Breast epithelium (tissue), 4 donors: ENCODE data around the gene ATP2B3. TPM values are rescaled to one million over a fixed set of nuclear protein-coding genes. Genes with fewer than 3 reads are reported as not detected.

Experiments
- DNase-seq, 2 donors: peaks; one replicate each; pipeline ENCODE4 v3.0.0-alpha.2; 2019; ENCODE audit warnings: low spot score in 2 of 2
- H3K27ac ChIP-seq, 2 donors: fragments of 200-600 bp; sonication (generic) in 1 of 2; one replicate each; pipeline ENCODE4 v1.5.1; 2016 to 2019; ENCODE audit warnings: mild to moderate bottlenecking in 1 of 2
- H3K27me3 ChIP-seq, 2 donors: fragments of 200-600 bp; sonication (generic) in 1 of 2; one replicate each; pipeline versions ENCODE4 v1.5.1 to v1.6.0; 2017 to 2019; ENCODE audit warnings: control low read depth in 1 of 2, mild to moderate bottlenecking in 1 of 2
- H3K36me3 ChIP-seq: fragments of 200-600 bp; one replicate; pipeline ENCODE4 v1.5.1; 2019
- H3K4me1 ChIP-seq, 2 donors: fragments of 200-600 bp; sonication (generic); one replicate each; pipeline ENCODE4 v1.5.1; 2016 to 2019; ENCODE audit warnings: control low read depth in 1 of 2
- H3K4me3 ChIP-seq, 3 donors: fragments of 200-600 bp; sonication (generic); 1 replicate in 2 of 3; 2 replicates in 1 of 3; pipeline ENCODE4 v1.5.1; 2016 to 2019; ENCODE audit warnings: mild to moderate bottlenecking in 3 of 3, moderate library complexity in 2 of 3
- H3K9me3 ChIP-seq, 2 donors: fragments of 200-600 bp; sonication (generic) in 1 of 2; one replicate each; pipeline ENCODE4 v1.5.1; 2016 to 2019; ENCODE audit warnings: control low read depth in 1 of 2
- POLR2A ChIP-seq: fragments of 450-650 bp; IDR thresholded peaks from one replicate; pipeline ENCODE4 v1.6.1; 2016; ENCODE audit warnings: antibody characterized with exemption, mild to moderate bottlenecking, moderate library complexity
- POLR2AphosphoS5 ChIP-seq, 3 donors: sonication (generic); formaldehyde crosslinking; IDR thresholded peaks; one replicate each; pipeline ENCODE4 v1.6.1; 2017; ENCODE audit warnings: antibody characterized with exemption in 3 of 3
- intact Hi-C: fragments of 100-400 bp; cut with DNase I; formaldehyde crosslinking; loops from one replicate; pipeline ENCODE4 v1.15.1; 2023; ENCODE audit warnings: low total_unique reads
- total RNA-seq, 3 donors: library from RNA; depleted of rRNA; stranded (reverse); fragments of >200 nt; gene quantifications; one replicate each; pipeline ENCODE4 v1.1.0, GENCODE V29; 2016
- TF ChIP-seq, protein P1 (sequence below), 3 donors: fragments of 450-650 bp; IDR thresholded peaks; one replicate each; pipeline ENCODE4 v1.5.1; 2016 to 2017; ENCODE audit warnings: antibody characterized with exemption in 3 of 3, mild to moderate bottlenecking in 3 of 3, moderate library complexity in 3 of 3

The ATP2B3 gene
- total RNA-seq, 3 donors from 2014 or later: not detected

GRCh38 chrX:153609917-153610835 lies 92.7 kb downstream of the ATP2B3 start:
- peaks cover 0 to 73% of the 10 kb centered on the region in 2 donors for H3K27me3 ChIP-seq
- TF ChIP-seq POLR2A (no peak), POLR2AphosphoS5 (IDR thresholded peaks at IDR 0.05) (peak in 1 of 3 donors; percentile 27)
- TF ChIP-seq, protein P1, sequence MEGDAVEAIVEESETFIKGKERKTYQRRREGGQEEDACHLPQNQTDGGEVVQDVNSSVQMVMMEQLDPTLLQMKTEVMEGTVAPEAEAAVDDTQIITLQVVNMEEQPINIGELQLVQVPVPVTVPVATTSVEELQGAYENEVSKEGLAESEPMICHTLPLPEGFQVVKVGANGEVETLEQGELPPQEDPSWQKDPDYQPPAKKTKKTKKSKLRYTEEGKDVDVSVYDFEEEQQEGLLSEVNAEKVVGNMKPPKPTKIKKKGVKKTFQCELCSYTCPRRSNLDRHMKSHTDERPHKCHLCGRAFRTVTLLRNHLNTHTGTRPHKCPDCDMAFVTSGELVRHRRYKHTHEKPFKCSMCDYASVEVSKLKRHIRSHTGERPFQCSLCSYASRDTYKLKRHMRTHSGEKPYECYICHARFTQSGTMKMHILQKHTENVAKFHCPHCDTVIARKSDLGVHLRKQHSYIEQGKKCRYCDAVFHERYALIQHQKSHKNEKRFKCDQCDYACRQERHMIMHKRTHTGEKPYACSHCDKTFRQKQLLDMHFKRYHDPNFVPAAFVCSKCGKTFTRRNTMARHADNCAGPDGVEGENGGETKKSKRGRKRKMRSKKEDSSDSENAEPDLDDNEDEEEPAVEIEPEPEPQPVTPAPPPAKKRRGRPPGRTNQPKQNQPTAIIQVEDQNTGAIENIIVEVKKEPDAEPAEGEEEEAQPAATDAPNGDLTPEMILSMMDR (IDR thresholded peaks at IDR 0.05): peak; percentile 49 to 60 (median 57)
- H3K27ac ChIP-seq: peak overlapping the region in 1 of 2 donors; percentile 72
- no peaks in the 10 kb centered on the region for H3K36me3 ChIP-seq
- intact Hi-C loops: loop anchor here (5.0 kb wide), 1 partner anchor 837 kb away; no protein-coding TSS in a partner anchor
- H3K4me1 ChIP-seq: no peaks in the 10 kb centered on the region
- peak overlapping the region; percentile 23 to 71 (median 44) for H3K4me3 ChIP-seq
- peak; percentile 39 to 67 for DNase-seq
- peaks cover 0 to 7% of the 10 kb centered on the region in 2 donors for H3K9me3 ChIP-seq

DNA sequence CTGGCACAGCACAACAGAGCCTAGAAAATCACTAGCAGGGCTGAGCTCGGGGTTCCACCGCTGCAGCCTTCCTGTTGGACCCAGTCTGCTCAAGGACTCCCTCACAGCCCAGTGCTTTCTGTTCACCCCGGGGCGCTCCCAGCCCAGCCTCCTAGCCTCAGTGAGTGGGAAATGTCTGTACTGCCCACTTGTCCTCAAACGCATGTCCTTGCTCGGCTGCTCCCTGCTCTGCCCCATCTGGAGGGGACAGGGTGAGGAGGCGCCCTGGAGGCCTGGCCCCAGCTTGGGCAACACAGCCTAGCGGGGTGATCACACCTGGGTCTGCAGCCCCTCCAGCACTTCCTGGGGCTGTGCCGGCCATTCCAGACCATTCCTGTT lies 93.4 kb downstream of the ATP2B3 start:
- no peak for TF ChIP-seq POLR2AphosphoS5 (IDR thresholded peaks at IDR 0.05)
- TF ChIP-seq, protein P1 (IDR thresholded peaks at IDR 0.05): no peak
- TF ChIP-seq POLR2A: no peak
- no peak for DNase-seq
- Histone ChIP-seq H3K4me1 (no peaks in the 10 kb centered on the region), H3K4me3 (peak overlapping the region in 2 of 3 donors; percentile 44 to 71), H3K36me3 (no peaks in the 10 kb centered on the region), H3K27me3 (peaks cover 0 to 79% of the 10 kb centered on the region in 2 donors), H3K27ac (peak overlapping the region in 1 of 2 donors; percentile 72), H3K9me3 (peaks cover 0 to 7% of the 10 kb centered on the region in 2 donors)
- intact Hi-C loops: loop anchor here (5.0 kb wide), 1 partner anchor 836 kb away; no protein-coding TSS in a partner anchor

DNA sequence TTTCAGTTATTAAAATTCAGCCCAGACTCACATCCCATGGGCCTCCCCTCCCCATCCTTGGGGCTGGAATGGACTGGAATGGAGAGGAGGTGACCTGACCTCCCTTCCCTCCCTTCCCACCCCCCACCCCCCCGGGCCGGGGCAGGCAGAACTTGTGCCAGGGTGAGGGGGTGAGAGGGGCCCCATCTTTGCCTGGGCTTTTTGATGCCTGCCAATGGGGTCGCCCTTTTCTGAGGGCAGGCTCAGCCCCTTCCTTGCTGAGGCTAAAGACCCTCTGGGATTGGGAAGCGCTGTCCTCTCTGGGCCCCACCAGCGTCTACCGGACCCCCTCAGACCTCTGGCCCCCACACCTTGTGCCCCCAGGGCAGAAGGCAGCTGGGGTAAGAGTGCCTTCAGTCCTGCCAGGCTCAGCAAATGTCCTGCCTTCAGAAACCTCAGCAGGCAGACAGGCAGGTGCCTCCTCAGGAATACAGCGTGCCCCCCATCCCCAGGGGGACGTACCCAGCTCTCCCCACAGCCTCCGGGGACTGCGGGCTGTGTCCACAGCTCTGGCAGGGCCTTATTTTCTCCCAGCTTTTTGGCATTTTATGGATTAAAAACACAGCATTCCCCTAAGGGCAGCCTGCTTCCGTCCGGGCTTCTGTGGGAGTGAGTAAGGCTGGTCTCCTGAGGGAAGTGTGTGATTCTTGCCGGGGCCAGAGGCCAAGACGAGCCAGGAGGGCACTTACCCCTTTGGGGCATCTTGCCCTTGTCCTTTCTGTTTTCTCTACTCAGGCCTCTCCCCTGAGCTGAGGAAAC lies 94.1 kb downstream of the ATP2B3 start:
- intact Hi-C loops: loop anchor here (5.0 kb wide), 1 partner anchor 836 kb away; no protein-coding TSS in a partner anchor
- peak overlapping the region in 1 of 2 donors; percentile 32 for H3K27ac ChIP-seq
- H3K9me3 ChIP-seq: peaks cover 0 to 7% of the 10 kb centered on the region in 2 donors
- H3K36me3 ChIP-seq: no peaks in the 10 kb centered on the region
- peaks cover 0 to 83% of the 10 kb centered on the region in 2 donors for H3K27me3 ChIP-seq
- no peak overlapping the region for H3K4me3 ChIP-seq
- TF ChIP-seq POLR2A (no peak), POLR2AphosphoS5 (IDR thresholded peaks at IDR 0.05) (no peak)
- TF ChIP-seq, protein P1 (IDR thresholded peaks at IDR 0.05): no peak
- H3K4me1 ChIP-seq: no peaks in the 10 kb centered on the region
- DNase-seq: no peak

DNA sequence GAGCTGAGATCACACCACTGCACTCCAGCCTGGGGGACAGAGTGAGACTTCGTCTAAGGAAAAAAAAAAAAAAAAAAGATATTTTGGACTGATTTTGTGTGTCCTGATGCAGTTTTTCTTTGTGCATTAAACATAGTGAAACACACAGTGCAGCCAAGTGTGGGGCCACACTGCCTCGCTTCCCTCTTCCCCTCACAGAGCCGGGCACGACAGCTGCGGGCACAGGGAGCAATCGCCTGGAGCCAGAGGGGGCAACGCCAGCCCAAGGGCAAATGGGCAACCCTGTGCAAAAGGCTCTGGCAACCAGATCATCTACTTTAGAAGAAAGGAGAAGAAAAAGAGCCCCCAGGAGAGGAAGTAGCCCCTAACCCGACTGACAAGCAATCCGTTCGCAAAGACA lies 95.0 kb downstream of the ATP2B3 start:
- intact Hi-C loops: loop anchor here (5.0 kb wide), 1 partner anchor 835 kb away; no protein-coding TSS in a partner anchor
- Histone ChIP-seq H3K27me3 (peaks cover 0 to 84% of the 10 kb centered on the region in 2 donors), H3K4me3 (no peak overlapping the region)

More for the DNA sequence above, 95.0 kb downstream of the ATP2B3 start:
- TF ChIP-seq POLR2A (no peak), POLR2AphosphoS5 (IDR thresholded peaks at IDR 0.05) (no peak)
- TF ChIP-seq, protein P1 (IDR thresholded peaks at IDR 0.05): no peak
- no peak for DNase-seq
- Histone ChIP-seq H3K4me1 (no peaks in the 10 kb centered on the region), H3K36me3 (no peaks in the 10 kb centered on the region), H3K9me3 (peaks cover 0 to 7% of the 10 kb centered on the region in 2 donors), H3K27ac (no peak overlapping the region)
